ENCODE data around the gene PCCA. TPM values are rescaled to one million over a fixed set of nuclear protein-coding genes. Genes with fewer than 3 reads are reported as not detected.
A peak's percentile ranks its signal among the peaks of the same experiment; 100 is the strongest.

The PCCA gene
- total and polyA plus RNA-seq, 2 donors from 2014 or later: 86.2 to 222 TPM

GRCh38 chr13:100533588-100534041 is 444.7 kb downstream of the PCCA start:
- TF ChIP-seq, protein P1, sequence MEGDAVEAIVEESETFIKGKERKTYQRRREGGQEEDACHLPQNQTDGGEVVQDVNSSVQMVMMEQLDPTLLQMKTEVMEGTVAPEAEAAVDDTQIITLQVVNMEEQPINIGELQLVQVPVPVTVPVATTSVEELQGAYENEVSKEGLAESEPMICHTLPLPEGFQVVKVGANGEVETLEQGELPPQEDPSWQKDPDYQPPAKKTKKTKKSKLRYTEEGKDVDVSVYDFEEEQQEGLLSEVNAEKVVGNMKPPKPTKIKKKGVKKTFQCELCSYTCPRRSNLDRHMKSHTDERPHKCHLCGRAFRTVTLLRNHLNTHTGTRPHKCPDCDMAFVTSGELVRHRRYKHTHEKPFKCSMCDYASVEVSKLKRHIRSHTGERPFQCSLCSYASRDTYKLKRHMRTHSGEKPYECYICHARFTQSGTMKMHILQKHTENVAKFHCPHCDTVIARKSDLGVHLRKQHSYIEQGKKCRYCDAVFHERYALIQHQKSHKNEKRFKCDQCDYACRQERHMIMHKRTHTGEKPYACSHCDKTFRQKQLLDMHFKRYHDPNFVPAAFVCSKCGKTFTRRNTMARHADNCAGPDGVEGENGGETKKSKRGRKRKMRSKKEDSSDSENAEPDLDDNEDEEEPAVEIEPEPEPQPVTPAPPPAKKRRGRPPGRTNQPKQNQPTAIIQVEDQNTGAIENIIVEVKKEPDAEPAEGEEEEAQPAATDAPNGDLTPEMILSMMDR (IDR thresholded peaks at IDR 0.05; ENCODE audit: borderline replicate concordance, extremely low read depth, insufficient read depth): no peak
- no peak for FAIRE-seq
- no peak for DNase-seq
- Histone ChIP-seq H3K27me3 (ENCODE audit: control insufficient read depth, insufficient read depth, low read length) (no peaks in the 10 kb centered on the region), H3K4me3 (ENCODE audit: low read length in 3 of 3) (peak overlapping the region in 2 of 3 donors; percentile 50 to 66), H3K36me3 (ENCODE audit: control insufficient read depth in 2 of 3, insufficient read depth in 3 of 3, low read length in 3 of 3) (peaks cover 0 to 20% (median 2%) of the 10 kb centered on the region in 3 donors), H3K4me1 (ENCODE audit: control insufficient read depth in 2 of 3, insufficient read depth in 2 of 3, low read depth in 1 of 3, low read length in 3 of 3) (peaks cover 0 to 13% (median 7%) of the 10 kb centered on the region in 3 donors), H3K27ac (ENCODE audit: low read depth in 2 of 2, low read length in 2 of 2) (peak overlapping the region; percentile 35 to 88), H3K9ac (ENCODE audit: low read length in 3 of 3) (peak overlapping the region in 1 of 3 donors; percentile 10), H3K9me3 (ENCODE audit: control insufficient read depth in 2 of 3, insufficient read depth in 1 of 3, low read length in 3 of 3) (no peaks in the 10 kb centered on the region)
- intact Hi-C loops (cut with DNase I): no loop called here

GRCh38 chr13:100534147-100534843 is 445.4 kb downstream of the PCCA start:
- Histone ChIP-seq H3K27ac (ENCODE audit: low read depth in 2 of 2, low read length in 2 of 2) (peak overlapping the region; percentile 35 to 88), H3K27me3 (ENCODE audit: control insufficient read depth, insufficient read depth, low read length) (no peaks in the 10 kb centered on the region), H3K9ac (ENCODE audit: low read length in 3 of 3) (peak overlapping the region in 1 of 3 donors; percentile 2), H3K36me3 (ENCODE audit: control insufficient read depth in 2 of 3, insufficient read depth in 3 of 3, low read length in 3 of 3) (peaks cover 0 to 14% (median 0%) of the 10 kb centered on the region in 3 donors), H3K9me3 (ENCODE audit: control insufficient read depth in 2 of 3, insufficient read depth in 1 of 3, low read length in 3 of 3) (no peaks in the 10 kb centered on the region), H3K4me1 (ENCODE audit: control insufficient read depth in 2 of 3, insufficient read depth in 2 of 3, low read depth in 1 of 3, low read length in 3 of 3) (peaks cover 0 to 13% (median 7%) of the 10 kb centered on the region in 3 donors), H3K4me3 (ENCODE audit: low read length in 3 of 3) (no peak overlapping the region)
- TF ChIP-seq, protein P1 (IDR thresholded peaks at IDR 0.05; ENCODE audit: borderline replicate concordance, extremely low read depth, insufficient read depth): no peak
- intact Hi-C loops (cut with DNase I): no loop called here
- FAIRE-seq (no peak), DNase-seq (no peak)

- Histone ChIP-seq H3K4me3 (ENCODE audit: low read length in 3 of 3) (no peak overlapping the region), H3K36me3 (ENCODE audit: control insufficient read depth in 2 of 3, insufficient read depth in 3 of 3, low read length in 3 of 3) (peaks cover 0 to 12% (median 0%) of the 10 kb centered on the region in 3 donors), H3K27me3 (ENCODE audit: control insufficient read depth, insufficient read depth, low read length) (no peaks in the 10 kb centered on the region), H3K27ac (ENCODE audit: low read depth in 2 of 2, low read length in 2 of 2) (no peak overlapping the region), H3K9me3 (ENCODE audit: control insufficient read depth in 2 of 3, insufficient read depth in 1 of 3, low read length in 3 of 3) (no peaks in the 10 kb centered on the region), H3K4me1 (ENCODE audit: control insufficient read depth in 2 of 3, insufficient read depth in 2 of 3, low read depth in 1 of 3, low read length in 3 of 3) (peaks cover 0 to 13% (median 7%) of the 10 kb centered on the region in 3 donors), H3K9ac (ENCODE audit: low read length in 3 of 3) (no peak overlapping the region)
- TF ChIP-seq, protein P1 (IDR thresholded peaks at IDR 0.05; ENCODE audit: borderline replicate concordance, extremely low read depth, insufficient read depth): no peak
- FAIRE-seq (no peak), DNase-seq (no peak)
- intact Hi-C loops (cut with DNase I): no loop called here
Measured at GRCh38 chr13:100534911-100535310, 446.0 kb downstream of the PCCA start.
